ENCODE data around the gene ISY1. TPM values are rescaled to one million over a fixed set of nuclear protein-coding genes. Genes with fewer than 3 reads are reported as not detected.
"Not testable (repeated sequence)": the region's sequence is repeated elsewhere in the genome, so short reads cannot be mapped to it uniquely, and the experiment has no call there.

ISY1 gene
- total and polyA plus RNA-seq, 3 experiments from 2014 or later = 84.6 to 94.7 (median 91.6) TPM

- not testable (repeated sequence) for H3K27ac ChIP-seq (ENCODE audit: low read depth, low read length); H3K4me1 ChIP-seq (ENCODE audit: insufficient read depth, low read length); H3K27ac Mint-ChIP-seq; H3K9me3 Mint-ChIP-seq; H3K4me3 Mint-ChIP-seq; H3K27me3 ChIP-seq (ENCODE audit: insufficient read depth, low read length, poor library complexity, severe bottlenecking); DNase-seq; H3K9me3 ChIP-seq (ENCODE audit: low read length); H3K4me1 Mint-ChIP-seq; H3K4me3 ChIP-seq (ENCODE audit: low read length); H3K27me3 Mint-ChIP-seq
- ChIA-PET POLR2A (interaction anchor here (0.7 to 0.8 kb wide), 2 partner anchors 16 to 18 kb away, joined by 3 read pairs; no protein-coding TSS in a partner anchor), CTCF (interaction anchor here (1.0 kb wide), 1 partner anchor 109 kb away, joined by 6 read pairs; no protein-coding TSS in a partner anchor)
- H3K36me3 Mint-ChIP-seq = peaks cover 0 to 68% (median 20%) of the 10 kb centered on the region in 3 donors
- peaks cover 27% of the 10 kb centered on the region for H3K36me3 ChIP-seq (ENCODE audit: insufficient read depth, low read length)
Observed at GRCh38 chr3:129136275-129136674, 24.6 kb downstream of the ISY1 start.

GRCh38 chr3:129132097-129132866 is 28.6 kb downstream of the ISY1 start:
- H3K36me3 Mint-ChIP-seq = peaks cover 0 to 86% (median 25%) of the 10 kb centered on the region in 3 donors
- POLR2A ChIA-PET = no interaction called here

GRCh38 chr3:129131465-129132088 is 29.3 kb downstream of the ISY1 start:
- H3K27ac ChIP-seq (ENCODE audit: low read depth, low read length) = no peak overlapping the region
- POLR2A ChIA-PET = no interaction called here
- H3K36me3 Mint-ChIP-seq = peaks cover 0 to 86% (median 25%) of the 10 kb centered on the region in 3 donors

More at GRCh38 chr3:129132097-129132866, 28.6 kb downstream of the ISY1 start:
- H3K9me3 Mint-ChIP-seq = no peaks in the 10 kb centered on the region
- Histone ChIP-seq H3K9me3 (ENCODE audit: low read length) (no peaks in the 10 kb centered on the region), H3K4me3 (ENCODE audit: low read length) (no peak overlapping the region), H3K4me1 (ENCODE audit: insufficient read depth, low read length) (no peaks in the 10 kb centered on the region), H3K27ac (ENCODE audit: low read depth, low read length) (no peak overlapping the region), H3K36me3 (ENCODE audit: insufficient read depth, low read length) (peaks cover 37% of the 10 kb centered on the region), H3K27me3 (ENCODE audit: insufficient read depth, low read length, poor library complexity, severe bottlenecking) (no peaks in the 10 kb centered on the region)
- peak in 1 of 5 donors; percentile 17 for DNase-seq
- H3K4me3 Mint-ChIP-seq = no peak overlapping the region
- CTCF ChIA-PET = interaction anchor here (0.7 to 1.5 kb wide), 4 partner anchors 29 to 162 kb away, joined by 3 read pairs; no protein-coding TSS in a partner anchor
- peaks cover 0 to 10% (median 8%) of the 10 kb centered on the region in 3 donors for H3K4me1 Mint-ChIP-seq
- peak overlapping the region in 6 of 8 donors; percentile 1 to 79 (median 45) for H3K27ac Mint-ChIP-seq
- no peaks in the 10 kb centered on the region for H3K27me3 Mint-ChIP-seq

GRCh38 chr3:129130291-129130813 is 30.5 kb downstream of the ISY1 start:
- H3K9me3 ChIP-seq (ENCODE audit: low read length) = no peaks in the 10 kb centered on the region
- no peaks in the 10 kb centered on the region for H3K27me3 ChIP-seq (ENCODE audit: insufficient read depth, low read length, poor library complexity, severe bottlenecking)
- no peaks in the 10 kb centered on the region for H3K4me1 ChIP-seq (ENCODE audit: insufficient read depth, low read length)
- H3K4me1 Mint-ChIP-seq = peaks cover 4 to 10% (median 8%) of the 10 kb centered on the region in 3 donors
- peaks cover 37% of the 10 kb centered on the region for H3K36me3 ChIP-seq (ENCODE audit: insufficient read depth, low read length)
- peak overlapping the region in 2 of 8 donors; percentile 71 to 73 for H3K27ac Mint-ChIP-seq
- DNase-seq = no peak
- ChIA-PET CTCF (interaction anchor here (1.0 to 1.4 kb wide), 2 partner anchors 25 to 77 kb away, joined by 3 read pairs; no protein-coding TSS in a partner anchor), POLR2A (no interaction called here)
- no peaks in the 10 kb centered on the region for H3K9me3 Mint-ChIP-seq
- H3K27ac ChIP-seq (ENCODE audit: low read depth, low read length) = no peak overlapping the region
- H3K4me3 ChIP-seq (ENCODE audit: low read length) = no peak overlapping the region
- peaks cover 0 to 81% (median 27%) of the 10 kb centered on the region in 3 donors for H3K36me3 Mint-ChIP-seq
- no peak overlapping the region for H3K4me3 Mint-ChIP-seq
- H3K27me3 Mint-ChIP-seq = no peaks in the 10 kb centered on the region

More at GRCh38 chr3:129131465-129132088, 29.3 kb downstream of the ISY1 start:
- CTCF ChIA-PET = interaction anchor here (1.0 to 1.5 kb wide), 3 partner anchors 23 to 160 kb away, joined by 3 read pairs; no protein-coding TSS in a partner anchor
- Histone ChIP-seq H3K4me3 (ENCODE audit: low read length) (no peak overlapping the region), H3K4me1 (ENCODE audit: insufficient read depth, low read length) (no peaks in the 10 kb centered on the region), H3K27me3 (ENCODE audit: insufficient read depth, low read length, poor library complexity, severe bottlenecking) (no peaks in the 10 kb centered on the region), H3K9me3 (ENCODE audit: low read length) (no peaks in the 10 kb centered on the region), H3K36me3 (ENCODE audit: insufficient read depth, low read length) (peaks cover 37% of the 10 kb centered on the region)
- Mint-ChIP-seq H3K27me3 (no peaks in the 10 kb centered on the region), H3K27ac (peak overlapping the region in 4 of 8 donors; percentile 1 to 56 (median 32)), H3K4me3 (no peak overlapping the region), H3K9me3 (no peaks in the 10 kb centered on the region), H3K4me1 (peaks cover 4 to 10% (median 8%) of the 10 kb centered on the region in 3 donors)
- no peak for DNase-seq

- H3K27me3 ChIP-seq (ENCODE audit: insufficient read depth, low read length, poor library complexity, severe bottlenecking) = no peaks in the 10 kb centered on the region
- H3K9me3 ChIP-seq (ENCODE audit: low read length) = no peaks in the 10 kb centered on the region
- Mint-ChIP-seq H3K4me1 (peaks cover 6 to 10% (median 8%) of the 10 kb centered on the region in 3 donors), H3K27ac (peak overlapping the region in 3 of 8 donors; percentile 42 to 88 (median 69)), H3K27me3 (no peaks in the 10 kb centered on the region), H3K36me3 (peaks cover 0 to 64% (median 18%) of the 10 kb centered on the region in 3 donors), H3K9me3 (no peaks in the 10 kb centered on the region), H3K4me3 (peak overlapping the region in 1 of 7 donors; percentile 52)
- CTCF ChIA-PET = interaction anchor here (0.8 to 1.4 kb wide), 3 partner anchors 9 to 158 kb away, joined by 3 read pairs; no protein-coding TSS in a partner anchor
- no peak overlapping the region for H3K4me3 ChIP-seq (ENCODE audit: low read length)
- H3K36me3 ChIP-seq (ENCODE audit: insufficient read depth, low read length) = peaks cover 22% of the 10 kb centered on the region
- H3K4me1 ChIP-seq (ENCODE audit: insufficient read depth, low read length) = no peaks in the 10 kb centered on the region
- H3K27ac ChIP-seq (ENCODE audit: low read depth, low read length) = no peak overlapping the region
- POLR2A ChIA-PET = no interaction called here
- no peak for DNase-seq
Observed at GRCh38 chr3:129128357-129129155, 32.3 kb downstream of the ISY1 start.

GRCh38 chr3:129126726-129127280 is 34.1 kb downstream of the ISY1 start:
- no peaks in the 10 kb centered on the region for H3K9me3 ChIP-seq (ENCODE audit: low read length)
- H3K36me3 ChIP-seq (ENCODE audit: insufficient read depth, low read length) = peaks cover 21% of the 10 kb centered on the region
- peaks cover 12 to 21% (median 13%) of the 10 kb centered on the region in 3 donors for H3K4me1 Mint-ChIP-seq
- DNase-seq = no peak
- H3K27me3 Mint-ChIP-seq = no peaks in the 10 kb centered on the region
- H3K36me3 Mint-ChIP-seq = peaks cover 0 to 46% (median 12%) of the 10 kb centered on the region in 3 donors
- ChIA-PET CTCF (no interaction called here), POLR2A (no interaction called here)
- peak overlapping the region in 1 of 7 donors; percentile 73 for H3K4me3 Mint-ChIP-seq
- H3K27ac Mint-ChIP-seq = peak overlapping the region in 6 of 8 donors; percentile 44 to 93 (median 82)
- no peak overlapping the region for H3K4me3 ChIP-seq (ENCODE audit: low read length)
- no peaks in the 10 kb centered on the region for H3K27me3 ChIP-seq (ENCODE audit: insufficient read depth, low read length, poor library complexity, severe bottlenecking)
- H3K4me1 ChIP-seq (ENCODE audit: insufficient read depth, low read length) = peaks cover 4% of the 10 kb centered on the region
- H3K9me3 Mint-ChIP-seq = no peaks in the 10 kb centered on the region
- no peak overlapping the region for H3K27ac ChIP-seq (ENCODE audit: low read depth, low read length)
